Prostate gland (tissue), 2 donors: ENCODE results near the gene CST1.
"Not testable (repeated sequence)": the region's sequence is repeated elsewhere in the genome, so short reads cannot be mapped to it uniquely, and the experiment has no call there.

Experiments
- POLR2A ChIP-seq: fragments of 450-650 bp; IDR thresholded peaks from one replicate; pipeline ENCODE4 v1.6.1; 2016; ENCODE audit warnings: antibody characterized with exemption, mild to moderate bottlenecking
- TF ChIP-seq, protein P1 (sequence below), 4 experiments: fragments of 200-600 bp in 2 of 4; fragments of 450-650 bp in 2 of 4; sonication (generic) in 2 of 4; IDR thresholded peaks; 1 replicate in 3 of 4; 2 replicates in 1 of 4; pipeline ENCODE4 v1.5.1; 2016 to 2019; ENCODE audit warnings: antibody characterized with exemption in 4 of 4, mild to moderate bottlenecking in 2 of 4, moderate library complexity in 2 of 4

DNA sequence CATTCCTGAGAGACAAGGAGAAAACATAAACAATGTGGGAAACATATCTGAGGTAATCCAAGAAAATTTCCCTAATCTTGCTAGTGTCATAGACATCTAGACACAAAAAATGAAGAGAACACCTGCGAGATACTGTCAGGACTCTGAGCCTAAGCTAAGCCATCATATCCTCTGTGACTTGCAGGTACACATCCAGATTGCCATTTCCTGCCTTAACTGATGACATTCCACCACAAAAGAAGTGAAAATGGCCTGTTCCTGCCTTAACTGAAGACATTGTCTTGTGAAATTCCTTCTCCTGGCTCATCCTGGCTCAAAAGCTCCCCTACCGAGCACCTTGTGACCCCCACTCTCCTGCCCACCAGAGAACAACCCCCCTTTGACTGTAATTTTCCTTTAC is 13.9 kb upstream of the CST1 start:
- TF ChIP-seq, protein P1, sequence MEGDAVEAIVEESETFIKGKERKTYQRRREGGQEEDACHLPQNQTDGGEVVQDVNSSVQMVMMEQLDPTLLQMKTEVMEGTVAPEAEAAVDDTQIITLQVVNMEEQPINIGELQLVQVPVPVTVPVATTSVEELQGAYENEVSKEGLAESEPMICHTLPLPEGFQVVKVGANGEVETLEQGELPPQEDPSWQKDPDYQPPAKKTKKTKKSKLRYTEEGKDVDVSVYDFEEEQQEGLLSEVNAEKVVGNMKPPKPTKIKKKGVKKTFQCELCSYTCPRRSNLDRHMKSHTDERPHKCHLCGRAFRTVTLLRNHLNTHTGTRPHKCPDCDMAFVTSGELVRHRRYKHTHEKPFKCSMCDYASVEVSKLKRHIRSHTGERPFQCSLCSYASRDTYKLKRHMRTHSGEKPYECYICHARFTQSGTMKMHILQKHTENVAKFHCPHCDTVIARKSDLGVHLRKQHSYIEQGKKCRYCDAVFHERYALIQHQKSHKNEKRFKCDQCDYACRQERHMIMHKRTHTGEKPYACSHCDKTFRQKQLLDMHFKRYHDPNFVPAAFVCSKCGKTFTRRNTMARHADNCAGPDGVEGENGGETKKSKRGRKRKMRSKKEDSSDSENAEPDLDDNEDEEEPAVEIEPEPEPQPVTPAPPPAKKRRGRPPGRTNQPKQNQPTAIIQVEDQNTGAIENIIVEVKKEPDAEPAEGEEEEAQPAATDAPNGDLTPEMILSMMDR (IDR thresholded peaks at IDR 0.05) = not testable (repeated sequence)
- not testable (repeated sequence) for TF ChIP-seq POLR2A
